ENCODE measurements around the gene NRDE2.
A peak's percentile ranks its signal among the peaks of the same experiment; 100 is the strongest.

Gene NRDE2

GRCh38 chr14:90274019-90274418, 57.7 kb downstream of the NRDE2 start:
- no peak overlapping the region for H3K4me3 ChIP-seq (ENCODE audit: low read length)
- TF ChIP-seq, protein P1, sequence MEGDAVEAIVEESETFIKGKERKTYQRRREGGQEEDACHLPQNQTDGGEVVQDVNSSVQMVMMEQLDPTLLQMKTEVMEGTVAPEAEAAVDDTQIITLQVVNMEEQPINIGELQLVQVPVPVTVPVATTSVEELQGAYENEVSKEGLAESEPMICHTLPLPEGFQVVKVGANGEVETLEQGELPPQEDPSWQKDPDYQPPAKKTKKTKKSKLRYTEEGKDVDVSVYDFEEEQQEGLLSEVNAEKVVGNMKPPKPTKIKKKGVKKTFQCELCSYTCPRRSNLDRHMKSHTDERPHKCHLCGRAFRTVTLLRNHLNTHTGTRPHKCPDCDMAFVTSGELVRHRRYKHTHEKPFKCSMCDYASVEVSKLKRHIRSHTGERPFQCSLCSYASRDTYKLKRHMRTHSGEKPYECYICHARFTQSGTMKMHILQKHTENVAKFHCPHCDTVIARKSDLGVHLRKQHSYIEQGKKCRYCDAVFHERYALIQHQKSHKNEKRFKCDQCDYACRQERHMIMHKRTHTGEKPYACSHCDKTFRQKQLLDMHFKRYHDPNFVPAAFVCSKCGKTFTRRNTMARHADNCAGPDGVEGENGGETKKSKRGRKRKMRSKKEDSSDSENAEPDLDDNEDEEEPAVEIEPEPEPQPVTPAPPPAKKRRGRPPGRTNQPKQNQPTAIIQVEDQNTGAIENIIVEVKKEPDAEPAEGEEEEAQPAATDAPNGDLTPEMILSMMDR (conservative IDR thresholded peaks at IDR 0.05; ENCODE audit: low read length): peak; percentile 29
- DNase-seq (ENCODE audit: low read depth): no peak

GRCh38 chr14:90273532-90273931, 58.2 kb downstream of the NRDE2 start:
- no peak overlapping the region for H3K4me3 ChIP-seq (ENCODE audit: low read length)
- TF ChIP-seq, protein P1 (conservative IDR thresholded peaks at IDR 0.05; ENCODE audit: low read length): no peak
- DNase-seq (ENCODE audit: low read depth): no peak

DNA sequence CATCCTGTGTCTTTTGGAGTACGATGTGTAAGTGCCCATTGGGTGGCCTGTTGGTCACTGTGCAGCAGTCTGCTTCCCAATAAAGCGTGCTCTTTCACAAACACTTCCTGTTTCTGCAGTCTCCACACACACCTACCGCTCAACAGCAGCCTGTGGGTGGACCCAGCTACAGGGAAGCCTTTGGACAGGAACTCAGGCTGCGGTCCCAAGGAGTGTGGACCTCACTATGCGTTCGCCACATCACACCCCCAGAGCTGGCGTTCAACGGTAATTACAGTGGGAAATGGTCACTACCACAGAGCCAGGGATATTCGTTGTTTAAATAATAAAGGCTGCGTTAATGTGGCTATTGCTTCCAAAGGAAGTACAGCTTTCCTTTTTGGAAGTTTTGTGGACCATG, 59.2 kb downstream of the NRDE2 start:
- no peak for DNase-seq (ENCODE audit: low read depth)
- H3K4me3 ChIP-seq (ENCODE audit: low read length): no peak overlapping the region
- TF ChIP-seq, protein P1 (conservative IDR thresholded peaks at IDR 0.05; ENCODE audit: low read length): no peak

GRCh38 chr14:90268420-90268819, 63.3 kb downstream of the NRDE2 start:
- H3K4me3 ChIP-seq (ENCODE audit: low read length): no peak overlapping the region
- TF ChIP-seq, protein P1 (conservative IDR thresholded peaks at IDR 0.05; ENCODE audit: low read length): no peak
- DNase-seq (ENCODE audit: low read depth): no peak

GRCh38 chr14:90266441-90267154, 65.1 kb downstream of the NRDE2 start:
- H3K4me3 ChIP-seq (ENCODE audit: low read length): no peak overlapping the region
- TF ChIP-seq, protein P1 (conservative IDR thresholded peaks at IDR 0.05; ENCODE audit: low read length): no peak
- DNase-seq (ENCODE audit: low read depth): no peak

GRCh38 chr14:90263748-90264449, 67.8 kb downstream of the NRDE2 start:
- no peak for DNase-seq (ENCODE audit: low read depth)
- TF ChIP-seq, protein P1 (conservative IDR thresholded peaks at IDR 0.05; ENCODE audit: low read length): no peak
- no peak overlapping the region for H3K4me3 ChIP-seq (ENCODE audit: low read length)

All from AG10803 (cell line).